Suprapubic skin (tissue), 4 donors: Measurements from ENCODE around the gene ABCC3.

Source experiments
- EP300 ChIP-seq: sonication (generic); formaldehyde crosslinking; IDR thresholded peaks from one replicate; pipeline ENCODE4 v1.6.1; 2017; ENCODE audit warnings: antibody characterized with exemption
- POLR2A ChIP-seq, 2 donors: fragments of 450-650 bp; IDR thresholded peaks; one replicate each; pipeline ENCODE4 v1.6.1; 2017; ENCODE audit warnings: antibody characterized with exemption in 2 of 2, mild to moderate bottlenecking in 2 of 2, moderate library complexity in 2 of 2
- POLR2AphosphoS5 ChIP-seq, 3 donors: sonication (generic); formaldehyde crosslinking; IDR thresholded peaks; one replicate each; pipeline ENCODE4 v1.6.1; 2017; ENCODE audit warnings: antibody characterized with exemption in 3 of 3
- TF ChIP-seq, protein P1 (sequence below), 2 donors: fragments of 200-600 bp in 1 of 2; fragments of 450-650 bp in 1 of 2; sonication (generic) in 1 of 2; IDR thresholded peaks; one replicate each; pipeline ENCODE4 v1.5.1; 2016 to 2019; ENCODE audit warnings: antibody characterized with exemption in 2 of 2, mild to moderate bottlenecking in 1 of 2, moderate library complexity in 1 of 2

DNA sequence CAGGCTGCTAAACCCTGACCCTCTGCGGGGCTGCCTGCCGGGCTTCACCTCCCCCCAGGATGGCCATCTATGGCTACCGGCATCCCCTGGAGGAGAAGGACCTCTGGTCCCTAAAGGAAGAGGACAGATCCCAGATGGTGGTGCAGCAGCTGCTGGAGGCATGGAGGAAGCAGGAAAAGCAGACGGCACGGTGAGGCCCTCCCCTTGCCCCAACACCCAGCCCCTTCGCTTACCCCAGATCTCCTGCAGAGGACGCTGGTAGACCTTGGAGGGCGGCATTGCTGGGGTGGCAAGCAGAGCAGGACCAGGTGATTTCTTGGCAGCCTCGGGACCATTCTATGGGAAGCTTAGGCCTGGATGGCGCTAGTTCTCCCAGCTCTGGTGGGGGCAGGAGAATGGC is 24.5 kb downstream of the ABCC3 start:
- no peak for TF ChIP-seq POLR2AphosphoS5 (IDR thresholded peaks at IDR 0.05)
- no peak for TF ChIP-seq POLR2A (IDR thresholded peaks at IDR 0.05)
- TF ChIP-seq, protein P1, sequence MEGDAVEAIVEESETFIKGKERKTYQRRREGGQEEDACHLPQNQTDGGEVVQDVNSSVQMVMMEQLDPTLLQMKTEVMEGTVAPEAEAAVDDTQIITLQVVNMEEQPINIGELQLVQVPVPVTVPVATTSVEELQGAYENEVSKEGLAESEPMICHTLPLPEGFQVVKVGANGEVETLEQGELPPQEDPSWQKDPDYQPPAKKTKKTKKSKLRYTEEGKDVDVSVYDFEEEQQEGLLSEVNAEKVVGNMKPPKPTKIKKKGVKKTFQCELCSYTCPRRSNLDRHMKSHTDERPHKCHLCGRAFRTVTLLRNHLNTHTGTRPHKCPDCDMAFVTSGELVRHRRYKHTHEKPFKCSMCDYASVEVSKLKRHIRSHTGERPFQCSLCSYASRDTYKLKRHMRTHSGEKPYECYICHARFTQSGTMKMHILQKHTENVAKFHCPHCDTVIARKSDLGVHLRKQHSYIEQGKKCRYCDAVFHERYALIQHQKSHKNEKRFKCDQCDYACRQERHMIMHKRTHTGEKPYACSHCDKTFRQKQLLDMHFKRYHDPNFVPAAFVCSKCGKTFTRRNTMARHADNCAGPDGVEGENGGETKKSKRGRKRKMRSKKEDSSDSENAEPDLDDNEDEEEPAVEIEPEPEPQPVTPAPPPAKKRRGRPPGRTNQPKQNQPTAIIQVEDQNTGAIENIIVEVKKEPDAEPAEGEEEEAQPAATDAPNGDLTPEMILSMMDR (IDR thresholded peaks at IDR 0.05), result no peak
- TF ChIP-seq EP300, result no peak
